Ectodermal cell (in vitro differentiated cells): ENCODE measurements around the gene AGBL4.

Experiments
- H3K27ac ChIP-seq: 2 replicates; pipeline ENCODE4 v1.7.0; 2013; ENCODE audit warnings: mild to moderate bottlenecking, low read depth, low read length; ENCODE audit not compliant: insufficient read depth, poor library complexity, severe bottlenecking
- H3K27me3 ChIP-seq: 2 replicates; pipeline ENCODE4 v1.7.0; 2013; ENCODE audit warnings: mild to moderate bottlenecking, low read length; ENCODE audit not compliant: insufficient read depth, control insufficient read depth, poor library complexity, severe bottlenecking
- H3K36me3 ChIP-seq: one replicate; pipeline ENCODE4 v1.7.0; 2013; ENCODE audit warnings: low read length; ENCODE audit not compliant: control insufficient read depth, insufficient read depth
- H3K4me1 ChIP-seq: one replicate; pipeline ENCODE4 v1.7.0; 2013; ENCODE audit warnings: low read length; ENCODE audit not compliant: control insufficient read depth, insufficient read depth
- H3K4me3 ChIP-seq: 2 replicates; pipeline ENCODE4 v1.7.0; 2013; ENCODE audit warnings: low read depth, low read length, control low read depth; ENCODE audit not compliant: insufficient read depth
- H3K9me3 ChIP-seq: 2 replicates; pipeline ENCODE4 v1.7.0; 2013; ENCODE audit warnings: mild to moderate bottlenecking, low read length, moderate library complexity; ENCODE audit not compliant: control insufficient read depth
- WGBS, 2 experiments: methylation state at CpG; one replicate each; pipeline ENCODE4 v1.1.7; 2013; ENCODE audit warnings: missing lambda C conversion rate in 2 of 2; 5-methylcytosine and 5-hydroxymethylcytosine counted together

Gene AGBL4

GRCh38 chr1:48493970-48494769 is 1529.6 kb downstream of the AGBL4 start:
- Histone ChIP-seq H3K4me1 (peaks cover 14% of the 10 kb centered on the region), H3K9me3 (no peaks in the 10 kb centered on the region), H3K27me3 (no peaks in the 10 kb centered on the region), H3K27ac (peak overlapping the region; percentile 60), H3K36me3 (no peaks in the 10 kb centered on the region), H3K4me3 (no peak overlapping the region)
- 72 to 77% methylated on average over 5 of the region's 5 CpGs for WGBS, 2 experiments

GRCh38 chr1:48493041-48493440 is 1530.7 kb downstream of the AGBL4 start:
- Histone ChIP-seq H3K4me1 (peaks cover 14% of the 10 kb centered on the region), H3K4me3 (no peak overlapping the region), H3K9me3 (no peaks in the 10 kb centered on the region), H3K36me3 (no peaks in the 10 kb centered on the region), H3K27ac (no peak overlapping the region), H3K27me3 (no peaks in the 10 kb centered on the region)
- WGBS, 2 experiments: 90 to 97% methylated on average over 5 of the region's 5 CpGs

- Histone ChIP-seq H3K4me1 (peaks cover 14% of the 10 kb centered on the region), H3K9me3 (no peaks in the 10 kb centered on the region), H3K27me3 (no peaks in the 10 kb centered on the region), H3K36me3 (no peaks in the 10 kb centered on the region), H3K4me3 (no peak overlapping the region), H3K27ac (no peak overlapping the region)
These were observed 1531.4 kb downstream of the AGBL4 start for GRCh38 chr1:48492392-48492791.

GRCh38 chr1:48488721-48489120 is 1535.0 kb downstream of the AGBL4 start:
- Histone ChIP-seq H3K4me3 (no peak overlapping the region), H3K27ac (no peak overlapping the region), H3K27me3 (no peaks in the 10 kb centered on the region), H3K4me1 (peaks cover 6% of the 10 kb centered on the region), H3K9me3 (no peaks in the 10 kb centered on the region), H3K36me3 (no peaks in the 10 kb centered on the region)
- 81 to 93% methylated on average over 2 of the region's 2 CpGs for WGBS, 2 experiments
